Smooth muscle cell (in vitro differentiated cells): ENCODE data around the gene EPHA2. TPM values are rescaled to one million over a fixed set of nuclear protein-coding genes. Genes with fewer than 3 reads are reported as not detected.

Source experiments
- DNase-seq: peaks from one replicate; lab custom pipeline; 2025; ENCODE audit not compliant: unreplicated experiment; lab: John Stamatoyannopoulos, UW
- H2AFZ ChIP-seq: fragments of 200-600 bp; sonication (generic); 2 replicates; pipeline ENCODE4 v1.6.0; 2016; ENCODE audit warnings: antibody characterized with exemption, low read depth, mild to moderate bottlenecking
- H3F3A ChIP-seq: fragments of 200-600 bp; sonication (generic); 2 replicates; pipeline ENCODE4 v1.6.0; 2017; ENCODE audit warnings: antibody characterized with exemption, low read depth
- H3K27ac ChIP-seq: fragments of 200-600 bp; sonication (generic); 2 replicates; pipeline ENCODE4 v1.5.1; 2016; ENCODE audit warnings: low read depth, mild to moderate bottlenecking
- H3K27me3 ChIP-seq: fragments of 200-600 bp; sonication (generic); 2 replicates; pipeline ENCODE4 v1.6.1; 2016; ENCODE audit warnings: low read depth, mild to moderate bottlenecking
- H3K36me3 ChIP-seq: fragments of 200-600 bp; sonication (generic); 2 replicates; pipeline ENCODE4 v1.5.1; 2016; ENCODE audit warnings: low read depth
- H3K4me1 ChIP-seq: fragments of 200-600 bp; sonication (generic); 2 replicates; pipeline ENCODE4 v1.5.1; 2016; ENCODE audit warnings: low read depth
- H3K4me2 ChIP-seq: fragments of 200-600 bp; sonication (generic); 2 replicates; pipeline ENCODE4 v1.6.0; 2016; ENCODE audit warnings: mild to moderate bottlenecking
- H3K4me3 ChIP-seq: fragments of 200-600 bp; sonication (generic); 2 replicates; pipeline ENCODE4 v1.5.1; 2016; ENCODE audit warnings: mild to moderate bottlenecking
- H3K79me2 ChIP-seq: fragments of 200-600 bp; sonication (generic); 2 replicates; pipeline ENCODE4 v1.6.0; 2016; ENCODE audit warnings: low read depth, mild to moderate bottlenecking
- H3K9ac ChIP-seq: fragments of 200-600 bp; sonication (generic); 2 replicates; pipeline ENCODE4 v1.6.0; 2016; ENCODE audit warnings: low read depth
- H3K9me3 ChIP-seq: fragments of 200-600 bp; sonication (generic); replicated peaks from 2 replicates; pipeline ENCODE4 v1.5.1; 2016; ENCODE audit warnings: low read depth
- H4K20me1 ChIP-seq: fragments of 200-600 bp; sonication (generic); 2 replicates; pipeline ENCODE4 v1.6.0; 2016; ENCODE audit warnings: low read depth
- CTCF ChIP-seq: fragments of 200-600 bp; sonication (generic); IDR thresholded peaks from 2 replicates; pipeline ENCODE4 v1.5.1; 2017; ENCODE audit warnings: borderline replicate concordance, mild to moderate bottlenecking, antibody characterized with exemption; ENCODE audit not compliant: insufficient read depth, poor library complexity, severe bottlenecking
- WGBS: methylation state at CpG from one replicate; pipeline ENCODE4 v1.1.7; 2016; ENCODE audit warnings: low lambda C conversion rate; 5-methylcytosine and 5-hydroxymethylcytosine counted together
- polyA plus RNA-seq: library from polyadenylated mRNA; unstranded; fragments of >200 nt; fragmentation: Nextera tagmentation; extraction: Ambion mirVana; gene quantifications from 2 replicates; pipeline ENCODE4 v1.2.1, GENCODE V29; 2016
- total RNA-seq: library from RNA; depleted of rRNA; stranded (reverse); fragments of >200 nt; gene quantifications from 2 replicates; pipeline ENCODE4 v1.2.3, GENCODE V29; 2014

Gene EPHA2
- total and polyA plus RNA-seq, 2 experiments from 2014 or later: 27.3 to 34.8 TPM

- Histone ChIP-seq H3K27ac (no peak overlapping the region), H4K20me1 (no peaks in the 10 kb centered on the region), H2AFZ (no peak overlapping the region), H3K79me2 (no peaks in the 10 kb centered on the region), H3F3A (no peaks in the 10 kb centered on the region), H3K9ac (no peak overlapping the region), H3K4me1 (peaks cover 5% of the 10 kb centered on the region), H3K27me3 (no peaks in the 10 kb centered on the region), H3K9me3 (no peaks in the 10 kb centered on the region), H3K4me2 (no peak overlapping the region), H3K36me3 (no peaks in the 10 kb centered on the region), H3K4me3 (no peak overlapping the region)
- no peak for DNase-seq
- WGBS: 90% methylated on average over 9 of the region's 9 CpGs
- TF ChIP-seq CTCF: no peak
Measured at GRCh38 chr1:16092923-16093511, 62.9 kb downstream of the EPHA2 start.

GRCh38 chr1:16092097-16092922, 63.6 kb downstream of the EPHA2 start:
- Histone ChIP-seq H3K36me3 (no peaks in the 10 kb centered on the region), H3K27ac (no peak overlapping the region), H3K27me3 (no peaks in the 10 kb centered on the region), H3K4me3 (no peak overlapping the region), H3K4me2 (no peak overlapping the region), H3K9ac (no peak overlapping the region), H2AFZ (no peak overlapping the region), H3K9me3 (no peaks in the 10 kb centered on the region), H4K20me1 (no peaks in the 10 kb centered on the region), H3F3A (no peaks in the 10 kb centered on the region), H3K79me2 (no peaks in the 10 kb centered on the region), H3K4me1 (peaks cover 5% of the 10 kb centered on the region)
- no peak for TF ChIP-seq CTCF
- 89% methylated on average over 18 of the region's 18 CpGs for WGBS
- no peak for DNase-seq

- Histone ChIP-seq H3K9ac (no peak overlapping the region), H2AFZ (no peak overlapping the region), H3K4me3 (no peak overlapping the region), H3K4me1 (peaks cover 5% of the 10 kb centered on the region), H3K27me3 (no peaks in the 10 kb centered on the region), H4K20me1 (no peaks in the 10 kb centered on the region), H3K4me2 (no peak overlapping the region), H3F3A (no peaks in the 10 kb centered on the region), H3K36me3 (no peaks in the 10 kb centered on the region), H3K9me3 (no peaks in the 10 kb centered on the region), H3K27ac (no peak overlapping the region), H3K79me2 (no peaks in the 10 kb centered on the region)
- 85% methylated on average over 8 of the region's 8 CpGs for WGBS
- no peak for TF ChIP-seq CTCF
- no peak for DNase-seq
Measured at GRCh38 chr1:16091296-16091695, 64.6 kb downstream of the EPHA2 start.
